HG02642 (cell line): ENCODE data around the gene IGSF21.

Experiments
- ATAC-seq: cut with Tn5 transposase; IDR thresholded peaks from one replicate; pipeline ENCODE4 v1.9.1; 2021; ENCODE audit warnings: mild to moderate bottlenecking; ENCODE audit not compliant: unreplicated experiment, poor library complexity

IGSF21 gene

GRCh38 chr1:18200918-18201317 is 93.3 kb downstream of the IGSF21 start:
- no peak for ATAC-seq

- no peak for ATAC-seq
These were observed 94.6 kb downstream of the IGSF21 start for GRCh38 chr1:18201997-18202719.

- ATAC-seq = no peak
These were observed 96.0 kb downstream of the IGSF21 start for GRCh38 chr1:18203645-18204044.

GRCh38 chr1:18204575-18204974 is 97.0 kb downstream of the IGSF21 start:
- no peak for ATAC-seq

- ATAC-seq = no peak
These were observed 97.7 kb downstream of the IGSF21 start for GRCh38 chr1:18205319-18205718.

GRCh38 chr1:18211764-18212163 is 104.2 kb downstream of the IGSF21 start:
- ATAC-seq = no peak

GRCh38 chr1:18217398-18218043 is 109.9 kb downstream of the IGSF21 start:
- ATAC-seq = no peak

GRCh38 chr1:18229625-18230024 is 122.0 kb downstream of the IGSF21 start:
- ATAC-seq = no peak

- ATAC-seq = no peak
These were observed 122.7 kb downstream of the IGSF21 start for GRCh38 chr1:18230321-18230720.

GRCh38 chr1:18230840-18231239 is 123.2 kb downstream of the IGSF21 start:
- ATAC-seq = no peak

GRCh38 chr1:18232052-18232451 is 124.5 kb downstream of the IGSF21 start:
- ATAC-seq = no peak

- ATAC-seq = no peak
These were observed 125.7 kb downstream of the IGSF21 start for GRCh38 chr1:18233176-18233864.

- ATAC-seq = no peak
These were observed 127.2 kb downstream of the IGSF21 start for GRCh38 chr1:18234790-18235242.

- ATAC-seq = no peak
These were observed 129.8 kb downstream of the IGSF21 start for GRCh38 chr1:18237371-18237770.

GRCh38 chr1:18238190-18238589 is 130.6 kb downstream of the IGSF21 start:
- no peak for ATAC-seq

GRCh38 chr1:18239671-18240070 is 132.1 kb downstream of the IGSF21 start:
- no peak for ATAC-seq

- no peak for ATAC-seq
These were observed 133.3 kb downstream of the IGSF21 start for GRCh38 chr1:18240906-18241305.

GRCh38 chr1:18241891-18242290 is 134.3 kb downstream of the IGSF21 start:
- ATAC-seq = no peak

GRCh38 chr1:18243503-18244175 is 136.0 kb downstream of the IGSF21 start:
- no peak for ATAC-seq

- no peak for ATAC-seq
These were observed 137.2 kb downstream of the IGSF21 start for GRCh38 chr1:18244762-18245161.

GRCh38 chr1:18245647-18246046 is 138.0 kb downstream of the IGSF21 start:
- no peak for ATAC-seq
